ENCODE results near the gene UTS2R.

Gene UTS2R

DNA sequence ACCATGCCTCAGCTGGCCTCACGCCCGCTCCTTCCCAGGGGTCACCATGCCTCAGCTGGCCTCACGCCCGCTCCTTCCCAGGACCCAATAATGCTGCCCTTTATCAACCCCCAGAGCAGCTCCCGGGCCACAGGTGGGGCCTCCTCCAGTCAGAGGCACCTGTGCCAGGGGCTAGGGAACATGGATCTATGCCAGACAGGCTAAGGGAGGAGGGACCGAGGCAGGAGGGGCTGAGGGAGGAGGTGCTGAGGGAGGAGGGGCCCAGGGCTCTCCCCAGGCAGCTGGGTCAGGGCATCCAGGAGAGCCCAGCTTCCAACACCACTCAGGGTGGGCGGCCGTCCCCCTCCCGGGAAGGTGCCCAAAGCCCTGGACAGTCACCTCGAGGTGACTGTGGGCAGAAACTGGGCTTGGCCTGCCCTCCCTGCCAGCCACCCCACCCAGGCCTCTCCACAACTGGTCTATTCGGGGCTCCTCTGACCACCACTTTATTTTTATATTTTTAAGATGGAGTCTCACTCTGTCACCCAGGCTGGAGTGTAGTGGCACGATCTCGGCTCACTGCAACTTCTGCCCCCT, 19.4 kb downstream of the UTS2R start:
- no peak for DNase-seq

DNA sequence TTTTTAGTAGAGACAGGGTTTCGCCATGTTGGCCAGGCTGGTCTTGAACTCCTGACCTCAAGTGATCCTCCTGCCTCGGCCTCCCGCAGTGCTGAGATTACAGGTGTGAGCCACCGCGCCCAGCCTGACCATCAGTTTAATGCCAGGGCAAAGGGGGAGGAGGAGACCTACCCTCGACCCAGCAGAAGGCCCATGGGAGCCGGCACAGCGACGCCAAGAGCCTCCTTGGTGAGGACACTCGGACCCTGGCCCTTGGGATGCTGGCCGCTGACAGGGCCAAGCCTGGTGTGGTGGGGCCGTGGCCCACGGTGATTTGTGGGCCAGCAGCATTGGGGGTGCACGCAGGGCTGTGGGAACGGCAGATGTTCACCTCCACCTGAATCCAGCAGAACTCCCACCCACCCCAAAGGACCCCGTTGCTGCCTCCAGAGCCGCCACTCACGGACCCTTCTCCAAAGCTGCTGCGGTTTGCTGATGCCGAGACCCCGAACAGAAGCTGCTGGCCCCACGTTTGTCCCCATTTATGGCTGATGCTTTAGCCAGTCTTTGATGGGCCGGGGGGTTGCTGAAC, 20.0 kb downstream of the UTS2R start:
- DNase-seq: no peak

DNA sequence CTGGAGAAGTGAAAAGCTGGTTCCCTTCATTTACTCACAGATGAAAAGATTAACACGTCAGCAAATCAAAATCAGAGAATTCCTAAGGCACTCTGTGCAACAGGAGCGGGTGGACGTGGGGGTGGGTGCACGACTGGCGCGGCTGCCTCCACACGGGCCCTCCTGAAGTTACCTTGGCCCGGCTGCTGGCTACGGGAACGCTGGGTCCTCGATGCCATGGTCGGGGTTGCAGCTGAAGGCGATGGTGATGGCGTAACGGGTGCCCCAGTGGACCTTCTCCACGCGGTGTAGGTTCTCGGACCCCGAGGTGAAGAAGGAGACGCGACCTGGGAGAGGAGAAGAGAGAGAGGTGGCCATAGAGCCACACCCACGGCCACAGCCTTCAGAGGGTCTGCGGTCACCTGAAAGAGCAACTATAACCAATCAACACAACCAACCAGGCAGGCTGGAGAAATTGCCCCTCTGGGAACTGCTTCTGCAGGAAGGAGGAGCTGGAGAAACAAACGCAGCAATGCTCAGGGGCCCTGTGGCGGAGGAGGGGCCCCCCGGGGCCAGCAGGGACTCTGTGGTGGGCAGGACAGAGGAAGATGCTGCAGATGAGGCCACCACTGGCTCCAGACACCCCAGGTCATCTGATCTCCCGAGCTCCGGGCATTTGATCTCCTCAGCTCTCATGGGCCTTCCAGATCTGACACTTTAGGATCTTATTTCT, 20.8 kb downstream of the UTS2R start:
- DNase-seq: no peak

DNA sequence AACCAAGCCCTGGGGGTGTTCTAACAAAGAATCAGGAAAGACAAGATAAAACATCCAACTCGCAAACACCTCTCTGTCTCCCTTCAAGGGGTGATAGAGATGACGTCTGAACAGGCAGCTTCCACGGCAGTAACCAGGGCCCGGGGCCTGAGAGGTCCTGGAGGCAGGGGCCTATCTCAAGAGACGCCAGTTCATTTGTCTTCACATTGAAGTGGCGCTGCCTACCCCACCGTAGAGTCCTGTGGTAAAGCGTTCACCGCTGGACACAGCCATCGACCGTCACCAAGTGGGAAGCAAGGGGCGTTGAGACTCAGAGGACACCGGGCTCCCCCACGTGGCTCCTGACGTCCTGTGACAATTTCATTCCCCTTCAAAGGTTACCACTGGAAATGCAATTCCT, 21.4 kb downstream of the UTS2R start:
- DNase-seq: no peak

DNA sequence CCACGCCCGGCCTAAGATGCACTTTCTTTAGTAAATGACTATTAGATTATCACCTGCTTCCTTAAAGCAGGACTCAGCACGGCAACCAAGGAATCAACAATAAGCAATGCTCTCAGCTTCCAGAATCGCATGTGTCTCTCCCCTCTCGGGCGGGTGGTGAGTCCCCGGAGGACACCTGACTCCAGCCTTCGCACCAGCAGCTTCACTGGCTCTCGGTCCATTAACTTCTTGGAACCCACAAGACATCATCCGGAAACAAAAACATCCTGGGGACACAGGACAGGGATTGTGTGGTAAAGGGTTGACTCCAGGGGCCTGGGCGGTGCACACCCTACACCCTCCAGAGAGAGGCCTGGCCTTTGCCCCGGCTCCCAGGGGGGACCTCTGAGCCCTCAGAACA, 22.7 kb downstream of the UTS2R start:
- DNase-seq: no peak

DNA sequence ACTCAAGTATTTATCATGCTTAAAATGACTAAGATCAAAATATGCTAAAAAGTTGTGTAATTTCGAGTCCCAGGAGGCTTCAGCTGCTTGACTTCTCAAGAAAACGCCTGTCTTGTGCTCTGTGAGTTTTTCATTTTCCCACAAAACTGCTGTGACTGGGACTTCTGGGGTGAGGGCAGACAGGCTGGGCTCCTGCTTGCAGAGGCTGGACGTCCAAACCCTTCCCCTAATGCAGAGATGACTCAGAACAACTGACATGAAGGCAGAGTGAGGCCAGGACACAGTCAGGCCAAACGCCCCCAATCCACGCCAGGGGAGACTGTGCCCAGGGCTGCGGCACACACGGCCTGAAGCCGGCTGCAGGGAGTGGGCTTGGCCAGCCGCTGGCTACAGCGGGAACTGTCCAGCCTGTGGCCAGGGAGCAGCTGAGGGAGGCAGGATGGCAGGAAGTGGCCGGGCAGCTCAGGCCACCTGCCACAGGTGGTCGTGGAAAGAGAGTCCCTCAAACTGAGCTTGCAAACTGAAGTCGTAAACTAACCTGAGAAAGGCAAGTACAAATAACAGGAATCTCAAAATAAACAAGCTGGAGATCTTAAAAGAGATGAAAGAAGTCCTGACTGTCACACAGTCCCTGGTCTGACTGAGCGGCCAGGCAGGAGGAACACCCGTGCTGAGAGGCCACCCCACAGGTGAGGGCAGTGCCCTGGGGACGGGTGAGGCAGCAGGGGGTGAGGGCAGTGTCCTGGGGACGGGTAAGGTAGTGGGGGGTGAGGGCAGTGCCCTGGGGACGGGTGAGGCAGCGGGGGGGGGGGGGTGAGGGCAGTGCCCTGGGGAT, 25.3 kb downstream of the UTS2R start:
- no peak for DNase-seq

DNA sequence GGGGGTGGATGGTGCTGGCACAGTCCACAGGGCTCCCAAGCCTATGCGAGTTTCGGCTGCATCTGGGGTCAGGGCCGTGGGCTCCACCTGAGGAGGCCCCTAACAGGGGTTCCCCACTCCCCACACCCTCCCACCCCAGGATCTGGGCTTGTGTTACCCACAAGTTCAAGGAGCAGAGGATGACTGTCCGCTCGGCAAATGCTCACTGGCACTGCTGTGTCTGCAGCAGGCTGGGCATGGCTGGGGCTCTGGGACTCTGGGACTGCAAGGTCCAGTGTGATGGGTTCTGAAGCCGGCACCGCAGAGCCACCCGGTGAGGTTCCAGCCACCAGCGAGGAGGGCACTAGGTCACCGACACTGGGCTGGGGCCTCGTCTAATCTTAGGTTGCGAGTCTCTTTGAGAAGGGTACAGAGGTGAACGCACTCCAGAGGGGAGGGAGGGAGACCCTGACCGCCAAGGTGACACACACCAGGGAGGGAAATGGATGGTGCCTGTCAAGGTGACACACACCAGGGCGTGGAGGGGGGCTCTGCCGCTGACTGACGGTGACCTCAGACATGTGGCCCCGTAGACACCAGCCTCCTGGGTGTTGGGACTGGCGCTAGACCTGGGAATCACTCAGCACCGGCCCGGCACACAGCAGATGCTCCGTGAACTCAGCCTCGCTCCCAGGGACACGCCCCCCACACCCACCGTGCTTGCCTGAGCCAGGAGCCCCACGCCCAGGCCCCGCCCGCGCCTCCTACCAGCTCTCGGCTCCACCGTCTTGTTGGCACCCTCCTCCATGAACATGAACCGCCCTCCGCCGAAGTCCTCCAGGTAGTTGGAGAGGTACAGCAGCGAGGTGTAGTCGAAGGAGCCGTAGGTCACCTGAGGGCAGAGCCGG, 26.1 kb downstream of the UTS2R start:
- no peak for DNase-seq

DNA sequence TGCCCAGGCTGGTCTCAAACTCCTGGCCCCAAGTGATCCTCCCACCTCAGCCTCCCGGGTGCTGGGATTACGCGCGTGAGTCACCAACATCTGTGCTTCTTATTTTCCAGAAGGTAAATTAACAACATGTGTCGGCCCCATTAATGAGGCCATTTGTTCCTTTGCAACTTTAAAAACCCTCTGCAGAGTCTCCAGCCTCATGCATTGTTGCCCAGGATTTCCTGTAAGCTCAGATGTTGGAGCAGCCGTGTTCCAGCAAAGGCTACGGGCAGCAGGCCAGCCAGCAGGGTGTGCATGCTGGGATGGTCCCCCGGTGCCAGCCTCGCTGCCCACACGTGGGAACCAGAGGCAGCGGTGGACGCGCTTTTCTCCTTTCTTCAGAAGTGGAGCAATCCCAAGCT, 27.5 kb downstream of the UTS2R start:
- no peak for DNase-seq

DNA sequence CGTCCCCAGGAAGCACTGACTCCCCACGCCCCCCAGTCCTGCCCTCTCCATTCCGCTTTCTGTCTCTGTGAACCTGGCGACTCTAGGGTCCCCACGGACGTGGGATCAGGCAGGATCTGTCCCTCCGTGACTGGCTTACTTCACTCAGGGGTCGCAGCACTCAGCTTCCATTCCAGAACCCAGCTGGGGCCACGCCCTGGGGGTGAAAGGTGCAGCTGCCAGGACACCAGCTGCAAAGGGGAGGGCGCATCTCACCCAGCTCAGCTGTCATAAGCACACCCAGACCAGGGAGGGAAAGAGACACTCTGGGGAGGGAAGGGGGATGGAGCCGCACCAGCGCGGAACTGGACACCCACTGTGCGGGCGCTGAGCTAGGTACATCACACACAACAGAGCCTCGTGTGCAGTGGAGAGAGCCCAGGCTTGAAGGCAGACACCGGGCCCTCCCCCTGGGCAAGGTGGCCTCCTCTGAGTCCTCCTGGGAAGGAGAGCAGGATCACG, 28.1 kb downstream of the UTS2R start:
- no peak for DNase-seq

DNA sequence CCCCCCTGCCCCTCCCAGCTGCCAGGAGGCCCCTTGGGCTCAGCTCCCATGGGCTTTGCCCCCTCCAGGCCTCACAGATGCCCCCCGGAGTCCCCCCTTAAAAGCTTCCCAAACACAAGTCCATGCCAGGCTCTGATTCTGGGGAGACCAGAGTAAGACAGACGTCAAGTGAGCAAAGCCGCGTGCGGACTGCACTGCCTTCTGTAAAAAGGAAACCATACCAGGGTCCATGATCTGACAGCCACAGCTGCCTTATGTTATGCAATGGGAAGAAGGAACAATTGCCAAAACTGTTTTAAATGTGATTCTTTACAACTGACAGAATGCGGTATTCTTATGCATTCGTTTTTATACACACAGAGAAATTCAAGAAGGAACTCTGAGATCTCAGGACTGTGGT, 28.6 kb downstream of the UTS2R start:
- no peak for DNase-seq

DNA sequence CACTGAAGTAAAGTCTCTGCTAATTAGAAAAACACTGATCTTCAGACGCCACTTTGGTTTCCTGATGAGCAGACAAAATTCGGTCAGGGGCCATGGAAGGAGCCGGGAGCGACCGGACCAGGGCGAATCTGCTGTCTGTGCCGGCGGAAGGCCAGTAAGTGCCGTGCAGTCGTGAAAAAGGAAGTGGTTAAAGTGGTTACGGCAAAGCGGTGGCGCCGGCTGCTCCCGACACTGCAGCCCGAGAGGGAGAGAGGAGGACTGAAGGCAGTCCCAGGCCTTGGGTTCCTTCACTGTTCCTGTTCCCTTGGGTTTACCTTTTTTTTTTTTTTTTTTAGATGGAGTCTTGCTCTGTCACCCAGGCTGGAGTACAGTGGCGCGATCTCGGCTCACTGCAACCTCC, 29.3 kb downstream of the UTS2R start:
- DNase-seq: peak; percentile 67

DNA sequence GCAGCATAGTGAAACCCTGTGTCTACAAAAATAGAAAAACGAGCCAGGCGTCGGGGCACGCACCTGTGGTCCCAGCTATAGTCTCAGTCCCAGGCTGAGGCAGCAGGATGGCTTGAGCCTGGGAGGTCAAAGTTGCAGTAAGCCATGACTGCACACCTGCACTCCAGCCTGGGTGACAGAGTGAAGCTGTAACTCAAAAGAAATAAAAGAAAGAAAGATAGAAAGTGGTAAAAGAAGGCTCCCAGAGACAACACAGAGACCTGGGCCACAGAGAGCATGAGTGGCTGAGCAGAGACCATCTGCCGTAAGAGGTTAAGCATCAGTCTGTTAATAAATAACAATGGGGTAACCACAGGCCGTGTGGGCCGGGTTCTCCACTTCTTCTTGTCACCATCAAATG, 31.3 kb downstream of the UTS2R start:
- DNase-seq: no peak

DNA sequence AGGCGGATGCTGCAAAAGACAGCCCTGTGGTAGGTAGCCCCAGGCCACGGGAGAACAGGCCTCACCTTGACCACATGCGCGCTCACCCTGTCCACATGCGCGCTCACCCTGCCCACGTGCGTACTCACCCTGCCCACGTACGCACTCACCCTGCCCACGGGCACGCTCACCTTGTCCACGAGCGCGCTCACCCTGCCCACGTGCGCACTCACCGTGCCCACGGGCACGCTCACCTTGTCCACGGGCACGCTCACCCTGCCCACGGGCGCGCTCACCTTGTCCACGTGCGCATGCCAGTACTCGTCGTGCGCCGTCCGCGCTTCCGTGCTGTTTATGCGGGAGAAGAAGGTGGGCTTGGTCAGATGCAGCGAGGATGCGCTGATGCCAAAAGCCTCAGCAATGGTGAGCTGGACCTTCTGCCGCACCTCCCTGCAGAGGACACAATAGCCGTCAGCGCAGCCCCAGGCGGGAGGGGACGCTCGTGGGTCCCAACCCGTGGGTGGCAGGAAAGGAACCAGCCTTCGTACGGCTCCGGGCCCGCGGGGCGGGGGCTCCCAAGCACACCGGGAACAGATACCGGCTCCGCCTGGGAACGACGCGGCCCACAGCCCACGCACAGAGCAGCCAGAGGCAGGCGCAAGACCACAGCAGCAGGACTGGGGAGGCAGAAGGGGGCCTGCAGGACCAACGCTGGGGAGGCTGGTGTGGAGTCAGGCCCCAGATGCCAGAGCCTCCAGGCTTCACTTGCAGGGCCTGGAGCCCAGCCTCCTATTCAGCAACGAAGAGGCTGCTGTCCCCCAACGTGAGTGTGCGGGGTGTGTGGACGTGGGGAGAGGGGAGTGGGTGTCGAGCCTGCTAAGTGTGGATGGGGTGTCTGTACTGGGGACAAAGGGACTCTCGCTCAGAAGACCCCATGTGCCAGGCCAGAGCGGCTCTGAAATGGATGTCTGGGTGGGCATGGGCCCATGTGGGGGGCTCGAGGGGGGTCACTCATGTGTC, 32.4 kb downstream of the UTS2R start:
- DNase-seq: no peak

DNA sequence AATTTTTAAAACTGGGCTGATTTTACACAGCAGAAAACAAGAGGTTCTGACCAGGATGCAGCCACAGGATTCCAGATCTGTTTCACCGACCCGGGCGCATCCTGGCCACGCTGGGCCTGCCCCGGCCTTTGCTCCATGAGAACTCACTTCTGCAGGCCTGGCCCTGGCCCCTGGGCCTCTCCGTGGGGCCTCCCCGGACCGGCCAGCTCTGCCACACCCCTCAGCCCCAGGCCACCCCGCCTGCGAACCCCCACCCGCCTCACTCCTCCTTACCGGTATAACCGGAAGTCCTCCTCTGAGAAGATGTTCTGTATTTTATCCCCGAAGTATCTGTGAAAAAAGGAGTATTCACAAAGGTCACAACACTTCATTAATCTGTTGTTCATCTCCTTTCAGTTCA, 33.5 kb downstream of the UTS2R start:
- no peak for DNase-seq

DNA sequence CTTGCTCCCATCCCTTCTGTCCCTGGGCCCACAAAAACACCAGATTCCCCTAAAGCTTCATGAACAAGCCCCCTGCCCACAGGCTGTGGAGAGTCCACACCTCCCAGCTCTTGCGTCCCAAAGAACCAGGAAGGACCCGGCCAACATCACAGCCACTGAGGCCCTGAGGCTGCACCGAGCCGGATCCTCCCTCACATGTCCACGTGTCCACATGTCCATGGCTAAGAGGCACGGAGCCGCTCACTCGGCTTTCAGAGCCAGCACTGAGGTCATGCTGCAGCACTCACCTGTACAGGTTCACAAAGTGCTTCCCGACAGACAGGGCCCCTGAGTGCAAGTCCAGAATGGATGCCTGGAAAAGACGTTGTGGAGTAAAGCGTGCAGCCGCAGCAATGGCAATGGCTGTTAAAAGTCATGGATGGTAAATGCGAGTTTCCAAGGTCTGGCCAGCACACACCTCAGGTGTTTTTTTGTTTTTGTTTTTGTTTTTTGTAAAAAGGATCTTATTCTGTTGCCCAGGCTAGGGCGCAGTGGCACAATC, 34.6 kb downstream of the UTS2R start:
- DNase-seq: no peak

DNA sequence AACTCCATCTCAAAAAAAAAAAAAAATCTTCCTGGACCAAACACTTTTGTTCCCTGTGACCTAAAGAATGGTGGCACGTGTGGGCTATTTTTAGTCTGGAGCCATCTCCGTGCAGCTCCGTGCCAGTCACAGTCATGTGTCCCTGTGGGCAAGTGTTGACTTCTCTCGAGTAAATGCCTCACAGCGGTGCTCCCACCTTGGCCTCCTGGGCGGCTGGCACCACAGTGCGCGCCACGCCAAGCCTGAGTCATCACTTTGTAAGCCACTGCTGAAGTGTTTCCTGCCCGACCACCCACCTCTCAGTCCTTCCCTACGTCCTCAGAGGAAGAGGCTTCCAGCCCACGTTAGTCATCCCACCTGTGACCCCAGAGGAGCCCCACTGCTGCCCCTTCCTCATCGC, 35.7 kb downstream of the UTS2R start:
- no peak for DNase-seq

DNA sequence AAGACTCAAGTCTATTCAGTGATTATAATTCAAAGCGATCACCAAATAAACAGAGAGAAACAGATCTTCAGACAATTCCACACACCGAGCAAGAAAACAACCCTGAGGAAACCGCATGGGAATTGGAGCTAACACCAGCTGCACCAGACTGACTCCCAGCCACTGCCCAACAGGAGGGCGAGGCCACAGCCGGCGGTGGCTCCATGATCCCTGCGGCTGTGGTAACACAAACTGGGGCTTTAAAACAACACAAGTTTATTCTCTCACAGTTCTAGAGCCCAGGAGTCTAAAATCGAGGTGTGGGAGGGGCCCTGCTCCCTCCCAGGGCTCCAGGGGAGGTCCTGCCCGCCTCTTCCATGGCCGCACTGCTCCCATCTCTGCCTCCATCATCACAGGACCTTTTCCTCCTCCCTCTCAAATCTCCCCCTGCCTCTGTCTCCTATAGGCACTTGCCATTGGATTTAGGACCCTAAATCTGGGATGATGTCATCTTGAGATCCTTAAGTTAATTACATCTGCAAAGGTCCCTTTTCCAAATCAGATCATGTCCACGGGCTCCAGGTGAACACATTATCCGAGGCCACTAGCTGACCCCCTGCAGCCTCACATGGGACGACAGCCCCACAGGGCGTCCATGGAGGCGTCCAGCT, 36.8 kb downstream of the UTS2R start:
- DNase-seq: no peak

DNA sequence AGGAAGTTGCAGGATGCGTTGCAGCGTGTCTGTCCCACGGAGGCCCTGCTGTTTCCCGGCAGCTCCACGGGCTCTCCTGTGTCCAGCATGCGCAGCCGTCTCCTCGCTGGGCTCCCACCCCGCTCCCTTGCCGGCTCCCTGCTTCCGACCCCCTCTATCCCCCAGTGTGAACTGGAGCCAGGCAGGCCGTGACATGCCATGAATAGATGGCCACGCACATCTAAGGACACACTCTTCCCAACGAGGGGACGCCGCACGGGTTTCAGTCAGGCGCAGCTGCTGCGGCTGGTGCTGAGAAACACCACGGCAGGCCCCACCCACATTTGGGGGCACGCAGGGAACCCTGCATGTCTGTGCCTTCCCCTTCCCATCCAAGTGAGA, 37.4 kb downstream of the UTS2R start:
- DNase-seq: no peak

DNA sequence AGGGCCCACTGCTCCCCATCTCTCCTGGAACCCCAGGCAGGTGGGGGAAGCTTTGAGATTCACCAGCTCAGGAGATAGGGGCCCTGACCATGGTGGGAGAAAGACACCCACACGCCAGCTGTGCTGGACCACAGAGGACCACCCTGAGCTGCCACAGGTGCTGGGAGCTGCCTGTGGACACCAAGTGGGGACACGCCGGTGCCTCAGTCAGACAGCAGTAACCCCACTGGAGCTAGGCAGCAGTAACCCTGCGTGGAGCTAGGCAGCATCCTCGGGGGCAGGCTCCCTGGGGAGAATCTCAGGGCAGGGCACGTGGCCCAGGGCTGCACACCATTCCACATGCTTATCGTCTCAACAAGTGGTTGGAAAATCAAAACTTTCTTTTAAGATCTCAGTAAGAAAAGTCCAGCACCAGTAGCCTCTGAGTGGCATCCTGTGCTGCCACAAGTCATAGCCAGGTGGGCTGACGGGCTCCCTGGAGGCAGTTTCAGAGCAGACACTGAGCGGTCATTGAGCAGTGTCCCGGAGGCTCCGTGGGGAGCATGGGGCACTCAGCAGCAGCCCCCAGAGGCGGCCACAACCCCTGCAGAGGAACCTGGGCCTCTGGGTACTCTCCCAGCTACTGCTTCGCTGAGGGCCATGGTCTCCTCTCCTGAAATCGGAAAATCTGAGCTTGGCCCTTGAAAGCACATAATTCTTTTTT, 38.6 kb downstream of the UTS2R start:
- DNase-seq: no peak

All from CD4-positive, alpha-beta T cell treated with Interleukin-17A for 4 hours (primary cell).